ENCODE measurements around the gene RCL1.

DNA sequence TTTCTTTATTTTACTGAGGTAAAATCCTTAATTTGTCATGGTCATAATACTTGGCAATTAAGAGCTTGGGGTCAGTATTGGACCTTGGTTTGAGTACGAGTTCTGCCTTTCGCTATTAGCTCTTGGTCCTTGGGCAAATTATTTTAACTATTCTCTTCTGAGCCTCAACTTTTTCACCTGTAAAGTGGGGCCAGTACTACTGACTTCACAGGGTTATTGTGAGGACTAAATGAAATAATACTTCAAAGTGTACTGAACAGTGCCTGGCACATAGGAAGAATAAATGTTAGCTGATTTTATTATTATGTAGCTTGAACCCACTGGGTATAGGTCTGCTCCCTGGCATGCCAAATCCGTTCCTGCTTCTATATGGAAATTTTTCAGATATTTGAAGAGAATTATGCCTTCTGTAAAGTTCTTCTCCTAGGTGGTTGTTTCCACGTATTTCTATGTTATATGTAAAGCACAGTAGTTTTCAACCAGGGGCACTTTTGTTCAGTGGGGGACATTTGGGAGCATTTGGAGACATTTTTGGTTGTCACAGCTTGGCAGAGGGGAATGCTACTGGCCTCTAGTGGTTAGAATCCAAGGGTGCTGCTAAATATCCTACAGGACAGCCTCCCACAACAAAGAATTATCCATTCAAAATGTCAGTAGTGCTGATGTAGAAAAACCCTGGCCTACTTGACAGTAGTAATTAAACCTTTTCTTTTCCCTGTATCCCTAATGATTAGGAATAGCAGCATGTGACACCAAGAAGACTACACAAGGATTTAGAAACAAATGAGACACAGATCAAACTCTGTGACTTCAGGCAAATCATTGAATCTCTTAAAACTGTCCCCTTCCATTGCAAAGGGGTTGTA lies 4.5 kb downstream of the RCL1 start:
- TF ChIP-seq ZFP3 (CRISPR knock-in tag; IDR thresholded peaks at IDR 0.05) (no peak), ESRRG (CRISPR knock-in tag; IDR thresholded peaks at IDR 0.05) (no peak), ZFP30 (CRISPR knock-in tag; IDR thresholded peaks at IDR 0.05) (no peak), RARB (CRISPR knock-in tag; IDR thresholded peaks at IDR 0.05) (no peak), ARNTL (CRISPR knock-in tag; IDR thresholded peaks at IDR 0.05; ENCODE audit: borderline replicate concordance, low read depth) (no peak), ISL1 (CRISPR knock-in tag; IDR thresholded peaks at IDR 0.05) (no peak), PPARA (CRISPR knock-in tag; IDR thresholded peaks at IDR 0.05; ENCODE audit: borderline replicate concordance) (no peak)
- TF ChIP-seq, protein P1, sequence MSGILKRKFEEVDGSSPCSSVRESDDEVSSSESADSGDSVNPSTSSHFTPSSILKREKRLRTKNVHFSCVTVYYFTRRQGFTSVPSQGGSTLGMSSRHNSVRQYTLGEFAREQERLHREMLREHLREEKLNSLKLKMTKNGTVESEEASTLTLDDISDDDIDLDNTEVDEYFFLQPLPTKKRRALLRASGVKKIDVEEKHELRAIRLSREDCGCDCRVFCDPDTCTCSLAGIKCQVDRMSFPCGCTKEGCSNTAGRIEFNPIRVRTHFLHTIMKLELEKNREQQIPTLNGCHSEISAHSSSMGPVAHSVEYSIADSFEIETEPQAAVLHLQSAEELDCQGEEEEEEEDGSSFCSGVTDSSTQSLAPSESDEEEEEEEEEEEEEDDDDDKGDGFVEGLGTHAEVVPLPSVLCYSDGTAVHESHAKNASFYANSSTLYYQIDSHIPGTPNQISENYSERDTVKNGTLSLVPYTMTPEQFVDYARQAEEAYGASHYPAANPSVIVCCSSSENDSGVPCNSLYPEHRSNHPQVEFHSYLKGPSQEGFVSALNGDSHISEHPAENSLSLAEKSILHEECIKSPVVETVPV (CRISPR knock-in tag; IDR thresholded peaks at IDR 0.05) = no peak
- TF ChIP-seq, protein P2, sequence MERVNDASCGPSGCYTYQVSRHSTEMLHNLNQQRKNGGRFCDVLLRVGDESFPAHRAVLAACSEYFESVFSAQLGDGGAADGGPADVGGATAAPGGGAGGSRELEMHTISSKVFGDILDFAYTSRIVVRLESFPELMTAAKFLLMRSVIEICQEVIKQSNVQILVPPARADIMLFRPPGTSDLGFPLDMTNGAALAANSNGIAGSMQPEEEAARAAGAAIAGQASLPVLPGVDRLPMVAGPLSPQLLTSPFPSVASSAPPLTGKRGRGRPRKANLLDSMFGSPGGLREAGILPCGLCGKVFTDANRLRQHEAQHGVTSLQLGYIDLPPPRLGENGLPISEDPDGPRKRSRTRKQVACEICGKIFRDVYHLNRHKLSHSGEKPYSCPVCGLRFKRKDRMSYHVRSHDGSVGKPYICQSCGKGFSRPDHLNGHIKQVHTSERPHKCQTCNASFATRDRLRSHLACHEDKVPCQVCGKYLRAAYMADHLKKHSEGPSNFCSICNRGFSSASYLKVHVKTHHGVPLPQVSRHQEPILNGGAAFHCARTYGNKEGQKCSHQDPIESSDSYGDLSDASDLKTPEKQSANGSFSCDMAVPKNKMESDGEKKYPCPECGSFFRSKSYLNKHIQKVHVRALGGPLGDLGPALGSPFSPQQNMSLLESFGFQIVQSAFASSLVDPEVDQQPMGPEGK (CRISPR knock-in tag; IDR thresholded peaks at IDR 0.05; ENCODE audit: borderline replicate concordance) = no peak
